Transverse colon (tissue), 4 donors: ENCODE measurements around the gene TMED10.

Experiments used
- POLR2A ChIP-seq: fragments of 450-650 bp; IDR thresholded peaks from one replicate; pipeline ENCODE4 v1.6.1; 2016; ENCODE audit warnings: antibody characterized with exemption, mild to moderate bottlenecking, moderate library complexity
- POLR2AphosphoS5 ChIP-seq, 3 donors: sonication (generic); formaldehyde crosslinking; IDR thresholded peaks; one replicate each; pipeline ENCODE4 v1.6.1; 2016; ENCODE audit warnings: antibody characterized with exemption in 3 of 3
- TF ChIP-seq, protein P1 (sequence below), 5 experiments: fragments of 200-600 bp in 3 of 5; fragments of 450-650 bp in 2 of 5; sonication (generic) in 3 of 5; IDR thresholded peaks; 1 replicate in 2 of 5; 2 replicates in 3 of 5; pipeline ENCODE4 v1.5.1; 2016 to 2017; ENCODE audit warnings: antibody characterized with exemption in 5 of 5, inconsistent platforms in 3 of 5, mild to moderate bottlenecking in 2 of 5, moderate library complexity in 1 of 5

DNA sequence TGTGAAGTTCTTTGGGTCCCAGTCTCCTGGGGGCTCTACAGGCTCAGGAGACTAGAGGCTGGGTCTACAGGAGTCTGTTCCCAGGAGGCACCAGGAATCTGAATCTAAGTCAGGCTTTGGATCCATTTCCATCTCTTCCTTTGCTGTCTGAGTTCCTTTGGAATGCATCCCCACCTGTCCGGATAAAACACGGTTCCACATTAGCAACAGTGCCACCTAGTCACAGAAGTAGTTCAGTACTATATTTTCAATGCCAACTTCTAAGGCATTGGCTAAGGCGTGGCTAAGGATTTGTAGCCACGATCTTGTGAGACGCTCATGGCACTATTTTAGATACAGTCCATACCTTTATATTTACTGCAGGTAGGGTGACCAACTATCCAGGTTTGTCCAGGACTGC, 91.9 kb downstream of the TMED10 start:
- TF ChIP-seq, protein P1, sequence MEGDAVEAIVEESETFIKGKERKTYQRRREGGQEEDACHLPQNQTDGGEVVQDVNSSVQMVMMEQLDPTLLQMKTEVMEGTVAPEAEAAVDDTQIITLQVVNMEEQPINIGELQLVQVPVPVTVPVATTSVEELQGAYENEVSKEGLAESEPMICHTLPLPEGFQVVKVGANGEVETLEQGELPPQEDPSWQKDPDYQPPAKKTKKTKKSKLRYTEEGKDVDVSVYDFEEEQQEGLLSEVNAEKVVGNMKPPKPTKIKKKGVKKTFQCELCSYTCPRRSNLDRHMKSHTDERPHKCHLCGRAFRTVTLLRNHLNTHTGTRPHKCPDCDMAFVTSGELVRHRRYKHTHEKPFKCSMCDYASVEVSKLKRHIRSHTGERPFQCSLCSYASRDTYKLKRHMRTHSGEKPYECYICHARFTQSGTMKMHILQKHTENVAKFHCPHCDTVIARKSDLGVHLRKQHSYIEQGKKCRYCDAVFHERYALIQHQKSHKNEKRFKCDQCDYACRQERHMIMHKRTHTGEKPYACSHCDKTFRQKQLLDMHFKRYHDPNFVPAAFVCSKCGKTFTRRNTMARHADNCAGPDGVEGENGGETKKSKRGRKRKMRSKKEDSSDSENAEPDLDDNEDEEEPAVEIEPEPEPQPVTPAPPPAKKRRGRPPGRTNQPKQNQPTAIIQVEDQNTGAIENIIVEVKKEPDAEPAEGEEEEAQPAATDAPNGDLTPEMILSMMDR (IDR thresholded peaks at IDR 0.05) = peak in 3 of 5 experiments; percentile 30 to 51 (median 34)
- no peak for TF ChIP-seq POLR2A
- TF ChIP-seq POLR2AphosphoS5 (IDR thresholded peaks at IDR 0.05) = no peak
